GM13977 (cell line): ENCODE results near the gene SBSN.

Experiments
- DNase-seq: peaks from one replicate; pipeline ENCODE4 v3.0.0; 2012; ENCODE audit warnings: low spot score
- in situ Hi-C: fragments of 300-500 bp; cut with MboI; formaldehyde crosslinking; loops from one replicate; pipeline ENCODE4 v1.12.0; 2022; ENCODE audit warnings: low sequenced_read_pairs, low pct_unique_long_range_greater_than_20kb, mixed read lengths, inconsistent platforms; ENCODE audit not compliant: unreplicated experiment
- TF ChIP-seq, protein P1 (sequence below): IDR thresholded peaks from 2 replicates; pipeline ENCODE4 v1.5.1; 2012; ENCODE audit warnings: mild to moderate bottlenecking, control low read depth; ENCODE audit not compliant: insufficient read depth; ENCODE audit errors: extremely low read depth, missing control alignments

Gene SBSN

DNA sequence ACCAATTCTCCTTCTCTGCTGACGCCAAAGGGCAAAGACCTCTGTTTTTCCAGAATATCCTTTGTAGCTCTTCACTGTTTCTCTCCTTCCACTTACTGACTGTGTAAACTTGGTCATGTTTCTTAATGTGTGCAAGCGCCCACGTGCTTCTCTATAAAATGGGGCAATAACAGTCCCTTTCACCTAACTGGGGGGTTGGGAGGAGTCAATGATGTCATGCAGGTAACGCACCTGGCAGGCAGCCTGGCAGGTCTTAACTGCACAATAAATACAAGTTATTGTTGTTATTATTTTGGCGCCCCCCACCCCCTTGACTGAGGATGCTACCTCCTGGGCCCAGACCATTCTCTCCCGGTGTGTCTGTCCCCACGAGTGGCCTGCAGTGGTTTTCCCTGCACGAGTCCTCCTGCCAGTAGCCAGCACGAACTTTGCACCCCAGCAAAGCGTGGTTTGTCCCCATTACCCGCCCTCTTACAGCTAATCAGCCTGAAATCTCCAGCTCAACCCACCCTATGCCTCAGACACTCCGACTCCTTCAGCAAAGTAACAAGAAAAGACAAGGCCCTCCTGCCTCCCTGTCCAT, 5.3 kb downstream of the SBSN start:
- DNase-seq: no peak
- TF ChIP-seq, protein P1, sequence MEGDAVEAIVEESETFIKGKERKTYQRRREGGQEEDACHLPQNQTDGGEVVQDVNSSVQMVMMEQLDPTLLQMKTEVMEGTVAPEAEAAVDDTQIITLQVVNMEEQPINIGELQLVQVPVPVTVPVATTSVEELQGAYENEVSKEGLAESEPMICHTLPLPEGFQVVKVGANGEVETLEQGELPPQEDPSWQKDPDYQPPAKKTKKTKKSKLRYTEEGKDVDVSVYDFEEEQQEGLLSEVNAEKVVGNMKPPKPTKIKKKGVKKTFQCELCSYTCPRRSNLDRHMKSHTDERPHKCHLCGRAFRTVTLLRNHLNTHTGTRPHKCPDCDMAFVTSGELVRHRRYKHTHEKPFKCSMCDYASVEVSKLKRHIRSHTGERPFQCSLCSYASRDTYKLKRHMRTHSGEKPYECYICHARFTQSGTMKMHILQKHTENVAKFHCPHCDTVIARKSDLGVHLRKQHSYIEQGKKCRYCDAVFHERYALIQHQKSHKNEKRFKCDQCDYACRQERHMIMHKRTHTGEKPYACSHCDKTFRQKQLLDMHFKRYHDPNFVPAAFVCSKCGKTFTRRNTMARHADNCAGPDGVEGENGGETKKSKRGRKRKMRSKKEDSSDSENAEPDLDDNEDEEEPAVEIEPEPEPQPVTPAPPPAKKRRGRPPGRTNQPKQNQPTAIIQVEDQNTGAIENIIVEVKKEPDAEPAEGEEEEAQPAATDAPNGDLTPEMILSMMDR: no peak
- in situ Hi-C loops: no loop called here

DNA sequence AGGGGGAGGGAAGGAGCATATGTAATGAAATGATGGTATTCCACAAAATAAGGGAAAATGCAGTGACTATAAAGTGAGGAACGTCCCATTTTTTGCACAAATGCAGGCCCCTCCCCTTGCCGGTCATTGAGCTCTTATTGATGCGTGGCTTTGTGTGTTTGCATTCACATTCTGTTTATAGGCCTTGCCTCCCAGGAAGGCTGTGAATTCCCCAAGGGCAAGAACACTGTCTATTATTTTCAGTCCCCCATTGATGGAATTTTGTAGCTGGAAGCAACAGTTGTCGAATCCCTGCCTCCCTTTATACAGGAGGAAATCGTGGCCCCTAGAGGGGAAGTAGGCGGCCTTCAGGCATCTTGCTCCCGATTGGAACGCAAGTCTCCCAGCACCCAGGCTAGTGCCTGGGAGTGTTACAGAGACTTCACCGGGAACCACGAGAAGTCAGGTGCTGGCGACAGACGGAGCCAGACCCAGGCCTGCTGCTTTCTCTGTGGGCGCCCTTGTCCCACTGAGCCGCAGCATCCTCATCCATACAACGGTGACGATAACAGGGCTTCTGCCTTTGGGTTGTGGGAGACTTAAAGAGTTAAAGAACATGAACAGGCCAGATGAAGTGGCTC, 6.9 kb downstream of the SBSN start:
- TF ChIP-seq, protein P1: no peak
- DNase-seq: no peak
- in situ Hi-C loops: no loop called here

DNA sequence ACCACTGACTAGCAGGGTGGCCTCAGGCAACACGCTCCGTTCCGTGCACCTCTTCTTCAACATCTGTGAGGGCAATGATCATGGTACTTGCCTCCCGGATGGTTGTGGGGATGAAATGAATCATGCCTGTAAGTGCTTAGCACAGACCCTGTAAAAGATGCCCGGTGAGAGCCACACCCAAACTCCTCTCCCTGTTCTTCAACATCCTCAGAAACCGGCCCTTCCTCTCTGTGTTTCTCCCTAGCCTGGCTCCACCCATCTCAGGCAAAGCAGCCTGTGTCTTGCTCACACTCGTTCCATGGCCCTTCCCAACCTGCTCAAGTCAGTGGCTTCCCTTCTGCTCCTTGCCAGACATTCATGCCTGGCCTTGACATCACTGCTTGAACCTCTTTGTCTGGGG, 8.8 kb downstream of the SBSN start:
- TF ChIP-seq, protein P1: no peak
- in situ Hi-C loops: no loop called here
- no peak for DNase-seq

DNA sequence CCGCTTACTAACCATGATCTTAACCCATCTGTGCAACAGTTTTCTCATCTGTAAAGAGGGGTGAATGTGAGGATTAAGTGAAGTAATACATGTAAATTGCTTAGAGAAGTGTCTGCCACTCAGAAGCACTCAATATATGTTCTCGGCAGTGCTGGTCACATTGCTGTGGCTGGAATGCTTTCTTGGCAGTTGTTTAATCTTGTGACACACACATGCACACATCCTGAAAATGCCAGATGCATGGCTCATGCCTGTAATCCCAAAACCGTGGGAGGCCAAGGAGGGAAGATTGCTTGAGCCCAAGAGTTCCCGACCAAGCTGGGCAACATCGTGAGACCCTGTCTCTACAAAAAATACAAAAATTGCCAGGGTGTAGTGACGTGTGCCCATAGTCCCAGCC, 9.8 kb downstream of the SBSN start:
- TF ChIP-seq, protein P1: no peak
- in situ Hi-C loops: no loop called here
- no peak for DNase-seq

DNA sequence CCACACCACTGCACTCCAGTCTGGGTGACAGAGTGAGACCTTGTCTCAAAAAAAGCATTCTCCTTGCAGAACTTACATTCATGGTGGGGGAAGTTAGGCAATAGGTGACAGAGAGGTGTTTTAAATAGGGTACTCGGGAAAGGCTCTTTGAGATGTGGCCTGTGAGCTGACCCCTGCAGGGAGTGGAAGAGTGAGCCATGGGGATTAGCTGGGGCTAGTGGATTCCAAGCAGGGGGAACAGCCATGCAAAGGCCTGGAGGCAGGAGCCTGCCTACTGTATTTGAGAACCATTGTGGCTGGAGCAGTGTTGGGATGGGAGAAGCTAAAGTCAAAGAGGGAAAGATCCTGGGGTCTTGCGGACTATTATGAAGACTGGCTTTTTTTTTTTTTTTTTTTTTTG, 10.8 kb downstream of the SBSN start:
- TF ChIP-seq, protein P1: no peak
- DNase-seq: no peak
- in situ Hi-C loops: no loop called here

DNA sequence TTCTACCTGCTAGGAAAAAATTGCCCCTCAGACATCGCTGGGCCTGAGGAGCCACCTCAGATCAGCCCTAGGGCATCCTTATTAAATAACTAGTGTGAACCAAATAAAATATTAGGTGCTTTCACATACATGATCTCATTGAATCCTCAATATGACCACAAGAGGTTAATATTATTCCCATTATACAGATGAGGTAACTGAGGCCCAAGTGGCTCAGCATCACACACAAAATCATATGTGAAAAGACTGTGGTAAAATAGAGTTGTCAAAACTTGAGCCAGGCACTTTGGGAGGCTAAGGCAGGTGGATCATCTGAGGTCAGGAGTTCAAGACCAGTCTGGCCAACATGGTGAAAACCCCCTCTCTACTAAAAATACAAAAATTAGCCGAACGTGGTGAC, 11.8 kb downstream of the SBSN start:
- TF ChIP-seq, protein P1: no peak
- DNase-seq: no peak
- in situ Hi-C loops: no loop called here
